HL-60 (cell line): Measurements from ENCODE around the gene NAA25.

ENCODE experiments used
- DNase-seq, 2 experiments: peaks; one replicate each; pipeline ENCODE4 v3.0.0-alpha.2; 2010 to 2020; ENCODE audit warnings: low read depth in 1 of 2, low spot score in 1 of 2
- H3K27ac ChIP-seq: fragments of 250-450 bp; sonication (Bioruptor Pico); replicated peaks from 2 replicates; pipeline ENCODE4 v1.5.1; 2020; ENCODE audit warnings: mild to moderate bottlenecking, moderate library complexity
- H3K27me3 ChIP-seq: fragments of 250-450 bp; sonication (Bioruptor Pico); 2 replicates; pipeline ENCODE4 v1.5.1; 2021; ENCODE audit warnings: mild to moderate bottlenecking, moderate library complexity; ENCODE audit not compliant: insufficient read depth, poor library complexity, severe bottlenecking
- H3K4me3 ChIP-seq: replicated peaks from 2 replicates; pipeline ENCODE4 v1.5.1; 2011; ENCODE audit warnings: mild to moderate bottlenecking, control low read depth, low read length; ENCODE audit not compliant: insufficient read depth
- CTCF ChIP-seq: IDR thresholded peaks from one replicate; pipeline ENCODE4 v1.5.1; 2011; ENCODE audit warnings: low read length, control low read depth, inconsistent platforms; ENCODE audit not compliant: insufficient read depth
- GABPA ChIP-seq: IDR thresholded peaks from 2 replicates; pipeline ENCODE4 v1.6.1; 2012; ENCODE audit warnings: low read depth
- POLR2AphosphoS5 ChIP-seq: IDR thresholded peaks from 2 replicates; pipeline ENCODE4 v1.6.1; 2012; ENCODE audit warnings: low read depth
- REST ChIP-seq: IDR thresholded peaks from 2 replicates; pipeline ENCODE4 v1.6.1; 2012; ENCODE audit warnings: low read depth; ENCODE audit not compliant: insufficient replicate concordance
- SPI1 ChIP-seq: IDR thresholded peaks from 2 replicates; pipeline ENCODE4 v1.6.1; 2012; ENCODE audit warnings: low read depth, mild to moderate bottlenecking, borderline replicate concordance

The NAA25 gene

DNA sequence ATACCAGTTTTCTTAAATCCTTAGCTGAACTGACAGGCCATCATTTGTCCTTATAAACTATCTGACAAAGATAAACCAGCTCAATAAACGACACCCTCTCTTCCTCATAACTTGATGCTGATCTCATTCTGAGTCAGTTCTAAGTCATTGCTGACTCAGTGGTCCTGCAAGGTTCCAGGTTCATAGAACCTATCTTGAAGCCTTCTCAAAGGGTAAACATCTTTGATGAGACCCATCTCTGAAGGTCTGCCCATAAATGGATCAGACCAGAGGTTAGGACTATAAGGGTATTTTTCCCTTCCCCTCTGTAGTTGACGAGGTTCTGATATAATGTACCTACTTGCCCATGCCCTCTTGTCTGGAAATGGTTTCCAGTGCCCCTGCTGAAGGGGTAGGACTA is 11.9 kb downstream of the NAA25 start:
- Histone ChIP-seq H3K27me3 (no peaks in the 10 kb centered on the region), H3K4me3 (no peak overlapping the region), H3K27ac (no peak overlapping the region)
- DNase-seq: no peak
- TF ChIP-seq SPI1 (no peak), GABPA (no peak), REST (no peak), CTCF (no peak), POLR2AphosphoS5 (no peak)

DNA sequence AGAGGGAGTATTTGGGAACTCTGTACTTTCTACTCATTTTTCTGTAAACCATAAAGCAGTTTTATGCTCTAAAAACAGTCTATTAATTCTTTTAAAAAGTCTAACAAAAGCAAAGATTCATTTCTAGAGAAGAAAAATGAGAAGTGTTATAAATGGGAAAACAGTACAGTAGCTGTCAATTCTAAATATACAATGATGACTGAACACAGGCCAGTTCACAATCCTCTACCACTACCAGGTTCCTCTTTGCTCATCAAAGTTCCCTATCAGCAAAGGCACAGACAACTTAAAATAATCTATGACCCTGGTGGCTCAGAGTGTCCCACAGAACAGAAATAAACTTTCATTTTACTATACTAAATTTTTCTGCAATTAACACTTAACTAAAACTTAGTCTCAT is 12.5 kb downstream of the NAA25 start:
- no peak overlapping the region for H3K27ac ChIP-seq
- no peak overlapping the region for H3K4me3 ChIP-seq
- TF ChIP-seq SPI1: no peak
- no peak for TF ChIP-seq GABPA
- TF ChIP-seq POLR2AphosphoS5: no peak
- no peak for TF ChIP-seq CTCF
- TF ChIP-seq REST: no peak
- no peak for DNase-seq
- H3K27me3 ChIP-seq: no peaks in the 10 kb centered on the region

GRCh38 chr12:112091563-112091962 is 17.0 kb downstream of the NAA25 start:
- TF ChIP-seq REST: no peak
- no peak for TF ChIP-seq GABPA
- TF ChIP-seq POLR2AphosphoS5: no peak
- TF ChIP-seq SPI1: no peak
- TF ChIP-seq CTCF: no peak
- no peak overlapping the region for H3K27ac ChIP-seq
- DNase-seq: no peak

More at GRCh38 chr12:112091563-112091962, 17.0 kb downstream of the NAA25 start:
- Histone ChIP-seq H3K4me3 (no peak overlapping the region), H3K27me3 (no peaks in the 10 kb centered on the region)
